SK-N-SH (cell line): ENCODE results near the gene CCDC138.

Experiments used
- CHD2 ChIP-seq: fragments of 150-350 bp; IDR thresholded peaks from 2 replicates; pipeline ENCODE4 v1.6.1; 2018; ENCODE audit warnings: low read length; ENCODE audit not compliant: partially characterized antibody
- EZH2phosphoT487 ChIP-seq: fragments of 200-600 bp; sonication (generic); IDR thresholded peaks from 2 replicates; pipeline ENCODE4 v1.6.1; 2017; ENCODE audit warnings: low read depth, mixed run types, mild to moderate bottlenecking, antibody characterized with exemption, moderate library complexity, borderline replicate concordance
- MAX ChIP-seq: IDR thresholded peaks from 2 replicates; pipeline ENCODE4 v1.4.0; 2012; ENCODE audit warnings: low read depth
- NFIC ChIP-seq: IDR thresholded peaks from 2 replicates; pipeline ENCODE4 v1.4.0; 2012; ENCODE audit warnings: borderline replicate concordance
- POLR2AphosphoS5 ChIP-seq: IDR thresholded peaks from 2 replicates; pipeline ENCODE4 v1.6.1; 2012; ENCODE audit warnings: low read depth, low read length
- RAD21 ChIP-seq: IDR thresholded peaks from 2 replicates; pipeline ENCODE4 v1.6.1; 2012; ENCODE audit warnings: mild to moderate bottlenecking, low read length
- RFX5 ChIP-seq: IDR thresholded peaks from 2 replicates; pipeline ENCODE4 v1.6.1; 2012; ENCODE audit warnings: mild to moderate bottlenecking, improper control_type of control experiment, low read length
- TCF12 ChIP-seq: IDR thresholded peaks from 2 replicates; pipeline ENCODE4 v1.4.0; 2012
- TEAD4 ChIP-seq: IDR thresholded peaks from 2 replicates; pipeline ENCODE4 v1.4.0; 2012; ENCODE audit warnings: mild to moderate bottlenecking, borderline replicate concordance; ENCODE audit not compliant: insufficient read depth
- TF ChIP-seq, protein P1 (sequence below): fragments of 200-600 bp; sonication (generic); IDR thresholded peaks from 2 replicates; pipeline ENCODE4 v1.6.1; 2017; ENCODE audit warnings: antibody characterized with exemption, mild to moderate bottlenecking, moderate library complexity

- TF ChIP-seq RAD21: no peak
- TF ChIP-seq MAX: no peak
- TF ChIP-seq, protein P1, sequence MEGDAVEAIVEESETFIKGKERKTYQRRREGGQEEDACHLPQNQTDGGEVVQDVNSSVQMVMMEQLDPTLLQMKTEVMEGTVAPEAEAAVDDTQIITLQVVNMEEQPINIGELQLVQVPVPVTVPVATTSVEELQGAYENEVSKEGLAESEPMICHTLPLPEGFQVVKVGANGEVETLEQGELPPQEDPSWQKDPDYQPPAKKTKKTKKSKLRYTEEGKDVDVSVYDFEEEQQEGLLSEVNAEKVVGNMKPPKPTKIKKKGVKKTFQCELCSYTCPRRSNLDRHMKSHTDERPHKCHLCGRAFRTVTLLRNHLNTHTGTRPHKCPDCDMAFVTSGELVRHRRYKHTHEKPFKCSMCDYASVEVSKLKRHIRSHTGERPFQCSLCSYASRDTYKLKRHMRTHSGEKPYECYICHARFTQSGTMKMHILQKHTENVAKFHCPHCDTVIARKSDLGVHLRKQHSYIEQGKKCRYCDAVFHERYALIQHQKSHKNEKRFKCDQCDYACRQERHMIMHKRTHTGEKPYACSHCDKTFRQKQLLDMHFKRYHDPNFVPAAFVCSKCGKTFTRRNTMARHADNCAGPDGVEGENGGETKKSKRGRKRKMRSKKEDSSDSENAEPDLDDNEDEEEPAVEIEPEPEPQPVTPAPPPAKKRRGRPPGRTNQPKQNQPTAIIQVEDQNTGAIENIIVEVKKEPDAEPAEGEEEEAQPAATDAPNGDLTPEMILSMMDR: no peak
- TF ChIP-seq TEAD4: no peak
- no peak for TF ChIP-seq POLR2AphosphoS5
- TF ChIP-seq NFIC: no peak
- no peak for TF ChIP-seq CHD2
- TF ChIP-seq TCF12: no peak
- TF ChIP-seq RFX5: no peak
- no peak for TF ChIP-seq EZH2phosphoT487
These were observed 129.7 kb downstream of the CCDC138 start for GRCh38 chr2:108916122-108916795.
